NCI-H1436 treated with DMSO at 0.1 percent for 48 hours (cell line): Measurements from ENCODE around the gene KLHDC7A.
"Not testable (repeated sequence)": the region's sequence is repeated elsewhere in the genome, so short reads cannot be mapped to it uniquely, and the experiment has no call there.

Experiments
- DNase-seq: peaks from one replicate; lab custom pipeline; 2025; lab: John Stamatoyannopoulos, UW

Gene KLHDC7A

DNA sequence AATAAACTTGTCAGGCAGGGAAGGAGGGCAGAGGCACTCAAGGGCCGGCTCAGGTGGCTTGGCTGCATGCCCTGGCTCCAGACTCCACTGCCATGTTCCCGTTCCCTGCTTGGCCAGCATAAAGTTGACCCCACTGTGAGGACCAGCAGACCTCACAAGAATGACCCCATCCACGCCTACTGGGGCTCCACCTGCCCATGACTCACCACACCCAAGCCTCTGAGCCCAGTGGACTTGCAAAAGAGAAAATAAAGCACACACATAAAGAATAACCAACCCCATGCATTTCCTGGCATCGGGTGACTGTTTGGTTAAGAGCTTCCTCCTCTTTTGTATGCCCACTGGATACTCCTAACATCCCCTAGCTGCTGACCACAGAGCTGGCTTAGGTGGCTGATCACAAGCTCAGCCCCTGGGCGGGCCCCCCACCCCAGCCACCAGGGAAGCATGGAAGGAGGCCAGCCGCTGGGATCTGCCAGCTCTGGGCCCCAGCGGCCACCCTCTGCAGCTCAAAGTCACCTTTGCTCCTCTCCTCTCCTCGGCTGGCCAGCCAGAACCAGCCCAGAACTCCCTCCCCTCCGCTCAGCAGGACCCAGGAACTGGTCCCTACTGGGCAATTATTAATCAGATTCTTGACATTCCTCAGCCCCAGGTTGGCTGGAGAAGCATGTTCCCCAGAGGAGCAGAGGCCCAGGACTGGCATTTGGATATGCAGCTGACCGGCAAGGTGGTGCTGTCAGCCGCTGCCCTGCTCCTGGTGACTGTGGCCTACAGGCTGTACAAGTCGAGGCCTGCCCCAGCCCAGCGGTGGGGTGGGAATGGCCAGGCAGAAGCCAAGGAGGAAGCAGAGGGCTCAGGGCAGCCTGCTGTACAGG, at the start of gene KLHDC7A:
Gene KLHDC7A (plus strand): TSS at position 616 of the 875 bp plus-strand sequence. CDS start 52 bp downstream, at position 668.
- DNase-seq = no peak

DNA sequence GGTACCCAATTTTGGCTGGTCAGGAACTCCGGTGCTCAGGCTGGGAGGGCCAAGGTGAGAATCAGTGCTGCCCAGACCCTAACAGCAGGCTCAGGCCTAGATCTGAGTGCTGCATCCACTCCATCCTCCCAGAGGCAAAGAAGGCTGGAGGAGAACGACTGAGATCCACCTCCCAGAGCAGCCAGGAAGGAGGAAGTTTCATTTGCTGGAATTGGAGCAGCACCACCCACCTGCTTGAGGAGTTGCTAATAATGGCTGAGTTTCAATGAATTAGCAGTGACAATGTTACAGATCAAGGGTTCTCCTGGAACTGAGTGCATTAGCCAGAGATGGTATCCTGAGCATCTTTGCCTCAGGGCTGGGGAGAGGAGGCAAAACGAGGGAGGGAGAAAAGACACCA, 46.7 kb upstream of the KLHDC7A start:
- no peak for DNase-seq

DNA sequence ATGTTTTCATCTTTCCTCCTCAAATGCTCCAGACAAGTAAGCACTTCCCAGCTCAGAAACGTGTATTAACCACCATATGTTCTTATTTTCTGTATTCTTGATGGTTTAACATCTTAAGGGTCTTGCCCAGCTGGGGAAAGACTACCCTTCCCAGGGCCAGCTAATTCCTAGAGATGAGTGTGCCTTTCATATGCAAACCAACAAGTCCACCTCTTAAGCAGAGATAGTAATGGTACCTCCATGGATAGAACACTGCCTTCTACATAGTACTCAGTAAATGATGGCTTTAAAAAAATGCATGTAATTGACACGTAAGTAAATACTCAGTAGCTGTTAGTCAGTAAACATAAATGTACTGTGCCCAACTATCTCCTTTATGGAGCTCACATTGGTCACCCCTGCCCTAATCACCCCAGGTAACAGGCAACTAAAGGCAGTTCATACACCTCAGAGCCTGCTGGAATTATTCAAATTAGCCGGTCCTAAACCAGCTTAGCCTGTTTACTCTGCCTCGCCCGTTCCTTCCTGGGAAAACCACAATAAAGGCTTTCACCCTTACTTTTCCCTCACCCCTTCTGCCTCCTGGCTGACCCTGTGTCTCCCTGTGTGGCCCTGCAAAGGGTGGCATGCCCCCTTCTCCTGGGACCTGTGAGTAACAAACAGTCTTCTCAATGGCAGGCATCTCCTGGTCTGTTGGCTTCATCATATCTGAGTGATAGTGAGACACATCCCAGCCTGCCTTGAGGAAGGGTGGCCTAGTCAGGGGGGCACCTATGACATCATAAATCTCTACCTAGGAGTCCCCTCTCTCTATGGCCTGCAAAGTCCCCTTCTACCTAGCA, 40.1 kb upstream of the KLHDC7A start:
- no peak for DNase-seq

DNA sequence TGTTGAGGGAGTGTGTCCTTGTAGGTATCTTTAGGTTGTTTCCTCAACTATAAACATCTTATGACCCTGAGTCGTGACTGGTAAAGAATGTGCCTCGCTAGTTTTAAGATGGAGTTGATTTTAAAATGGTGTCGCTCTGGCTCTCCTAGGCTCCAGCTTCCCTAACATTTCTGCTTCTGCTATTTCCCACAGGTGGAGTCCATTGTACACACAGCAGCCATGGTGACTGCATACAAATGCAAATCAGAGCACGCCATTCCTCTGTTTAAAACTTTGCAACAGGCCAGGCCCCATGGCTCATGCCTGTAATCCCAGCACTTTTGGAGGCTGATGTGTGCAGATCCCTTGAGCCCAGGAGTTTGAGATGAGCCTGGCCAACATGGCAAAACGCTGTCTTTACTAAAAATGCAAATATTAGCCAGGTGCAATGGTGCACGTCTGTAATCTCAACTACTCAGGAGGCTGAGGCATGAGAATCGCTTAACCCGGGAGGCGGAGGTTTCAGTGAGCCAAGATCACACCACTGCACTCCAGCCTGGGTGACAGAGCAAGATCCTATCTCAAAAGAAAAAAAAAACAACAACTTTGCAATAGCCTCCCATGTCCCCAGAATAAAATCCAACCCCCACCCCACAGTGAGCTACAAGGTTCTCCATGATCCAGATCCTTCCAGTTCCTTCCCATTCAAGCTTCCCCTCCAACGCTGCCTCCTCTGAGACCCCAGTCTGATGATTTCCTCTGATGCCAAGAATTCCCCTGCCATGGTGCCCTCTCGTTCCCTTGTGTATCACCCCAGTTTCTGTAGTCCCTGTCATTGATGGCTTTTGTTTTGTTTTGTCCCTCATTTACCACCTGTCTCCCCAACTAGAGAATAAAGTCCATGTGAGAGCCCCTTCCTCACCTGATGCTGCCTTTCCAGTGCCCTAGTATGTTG, 36.9 kb upstream of the KLHDC7A start:
- DNase-seq = no peak

DNA sequence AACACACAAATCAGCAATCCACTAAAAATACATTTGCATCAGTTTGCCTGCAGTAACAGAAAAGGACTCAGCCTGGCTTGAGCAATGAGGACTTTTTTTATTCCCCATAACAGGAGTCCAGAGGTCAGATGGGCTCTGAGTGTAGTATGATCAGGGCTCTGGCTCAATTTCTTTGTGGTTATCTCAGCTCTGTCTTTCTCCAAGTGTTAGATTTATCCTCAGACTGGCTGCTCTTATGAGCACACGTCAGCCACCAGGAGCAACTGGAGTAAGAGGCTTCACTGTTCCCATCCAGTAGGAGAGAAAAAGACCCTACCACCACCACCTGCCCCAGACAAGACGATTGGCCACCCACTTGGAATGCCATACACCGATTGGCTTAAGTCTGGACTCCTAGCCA, 36.2 kb upstream of the KLHDC7A start:
- no peak for DNase-seq

DNA sequence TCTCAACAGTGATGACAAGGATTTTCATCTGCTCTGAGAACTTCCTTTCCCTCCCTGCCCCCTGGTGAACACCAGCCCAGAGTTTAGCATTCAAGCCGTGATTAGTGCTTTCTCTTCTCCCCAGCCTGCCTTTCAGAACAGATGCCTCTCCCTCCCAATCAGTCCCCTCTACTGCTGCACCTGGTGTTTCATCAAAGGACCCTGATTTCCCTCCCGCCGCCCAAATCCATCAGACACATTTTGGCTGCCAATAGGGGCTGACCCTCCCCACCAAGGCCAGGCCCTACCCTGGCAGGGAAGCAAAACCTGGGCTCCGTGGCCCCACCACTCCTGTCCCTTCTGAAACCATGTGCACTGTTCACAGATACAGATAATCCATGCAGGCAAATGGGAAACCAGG, 34.0 kb upstream of the KLHDC7A start:
- no peak for DNase-seq

DNA sequence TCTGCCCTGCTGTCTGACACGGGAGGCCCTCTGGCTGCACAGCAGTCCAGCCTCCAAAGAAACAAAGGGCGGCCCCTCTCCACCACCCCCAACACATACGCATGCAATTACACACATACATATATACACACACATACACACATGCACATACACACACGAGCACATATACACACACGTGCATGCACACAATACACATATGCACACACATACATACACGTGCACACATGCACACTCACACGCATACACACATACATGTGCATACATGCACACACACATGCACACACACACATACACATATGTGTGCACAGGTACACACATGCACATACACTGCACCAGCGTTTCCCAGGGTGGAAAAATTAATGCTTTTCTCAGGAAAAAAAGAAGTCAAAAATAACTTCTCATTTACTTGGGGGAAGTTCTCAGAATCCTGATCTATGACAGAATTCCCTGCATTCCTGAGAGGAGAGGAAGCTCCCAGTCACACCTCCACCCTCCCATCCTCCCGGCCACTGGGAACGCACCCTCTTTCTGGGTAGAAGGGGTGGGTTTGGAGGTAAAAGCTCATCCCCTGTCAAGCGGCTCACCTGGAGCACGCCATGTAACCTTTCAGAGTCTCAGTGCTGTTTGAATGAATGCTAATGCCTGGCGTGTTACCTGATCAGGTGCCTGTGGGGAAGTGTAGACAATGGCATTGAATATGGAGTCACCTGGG, 33.1 kb upstream of the KLHDC7A start:
- no peak for DNase-seq

DNA sequence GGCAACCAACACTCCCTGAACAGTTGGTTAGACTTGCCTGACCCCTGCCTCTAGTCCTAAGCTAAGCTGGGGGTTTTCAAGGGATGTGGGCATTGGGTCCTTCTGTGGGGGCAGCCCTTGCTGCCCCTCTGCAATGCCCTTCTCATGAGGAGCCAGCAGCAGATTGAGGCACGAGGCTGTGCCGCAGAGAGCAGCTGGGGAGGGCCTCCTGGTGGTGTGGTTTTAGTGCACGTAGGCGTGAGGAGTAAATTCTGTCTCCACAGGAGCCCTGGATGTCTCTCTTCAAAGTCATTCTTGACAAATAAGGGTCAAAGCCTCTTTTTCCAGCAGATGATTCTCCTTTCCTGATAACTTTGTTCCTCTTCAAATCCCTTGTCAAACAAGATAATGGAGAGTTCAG, 31.8 kb upstream of the KLHDC7A start:
- no peak for DNase-seq

DNA sequence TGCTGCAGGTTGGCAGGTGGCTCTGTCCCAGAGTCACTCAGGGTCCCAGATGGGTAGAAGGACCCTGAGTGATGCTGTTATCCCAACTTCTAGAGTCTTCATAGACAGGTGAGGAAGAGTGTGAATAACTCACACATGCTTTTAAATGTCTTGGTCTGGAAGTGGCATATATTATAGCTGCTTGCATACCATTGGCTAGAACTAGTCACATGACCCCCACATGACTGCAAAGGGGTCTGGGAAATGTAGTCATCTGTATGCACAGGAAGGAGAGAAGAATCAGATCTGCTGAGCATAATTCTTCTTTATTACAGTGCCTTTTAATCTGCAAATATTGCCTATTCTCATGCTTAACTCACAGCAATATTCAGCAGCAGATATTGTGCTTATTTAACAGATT, 28.2 kb upstream of the KLHDC7A start:
- no peak for DNase-seq

DNA sequence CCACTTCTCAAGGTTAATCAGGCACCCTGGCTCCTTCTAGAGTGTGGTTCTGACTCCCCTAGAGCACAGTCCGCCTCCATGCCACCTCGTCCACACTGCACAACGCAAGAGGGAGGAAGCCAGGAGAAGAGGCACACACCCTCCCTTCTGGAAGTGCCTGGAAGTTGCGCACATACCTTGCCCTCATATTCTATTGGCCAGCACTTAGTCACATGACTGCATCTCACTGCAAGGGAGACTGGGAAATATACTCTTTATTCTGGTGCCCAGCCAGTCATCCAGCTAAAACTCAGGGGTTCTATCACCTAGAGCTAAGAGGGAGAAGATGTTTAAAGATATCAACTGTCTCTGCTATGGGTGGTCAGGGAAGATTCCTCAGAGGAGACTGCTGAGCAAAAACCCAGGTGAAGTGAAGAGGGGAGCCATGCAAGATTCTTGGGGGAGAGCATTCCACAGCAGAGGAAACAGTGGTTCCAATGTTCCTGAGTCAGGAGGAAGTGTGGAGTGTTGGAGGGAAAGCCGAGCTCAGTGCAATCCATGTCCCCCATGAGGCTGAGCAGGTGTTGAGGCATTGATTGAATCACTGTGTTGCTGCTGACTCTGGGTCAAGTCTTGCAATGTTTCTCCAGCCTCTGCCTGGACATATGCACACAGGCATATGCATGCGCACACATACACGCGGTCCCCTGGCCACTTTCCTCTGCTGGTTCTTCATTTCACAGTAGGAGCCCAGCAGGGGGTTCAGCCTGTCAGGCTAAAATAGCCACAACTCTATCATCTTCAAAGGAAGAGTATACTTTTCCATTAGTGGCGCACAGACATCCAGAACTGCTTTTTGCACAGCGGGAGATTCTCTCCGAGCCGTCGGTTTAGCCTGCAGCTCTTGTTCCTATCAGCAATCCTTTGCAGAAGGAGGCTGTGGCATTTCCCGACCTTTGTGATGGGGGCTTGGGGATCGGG, 22.3 kb upstream of the KLHDC7A start:
- no peak for DNase-seq

DNA sequence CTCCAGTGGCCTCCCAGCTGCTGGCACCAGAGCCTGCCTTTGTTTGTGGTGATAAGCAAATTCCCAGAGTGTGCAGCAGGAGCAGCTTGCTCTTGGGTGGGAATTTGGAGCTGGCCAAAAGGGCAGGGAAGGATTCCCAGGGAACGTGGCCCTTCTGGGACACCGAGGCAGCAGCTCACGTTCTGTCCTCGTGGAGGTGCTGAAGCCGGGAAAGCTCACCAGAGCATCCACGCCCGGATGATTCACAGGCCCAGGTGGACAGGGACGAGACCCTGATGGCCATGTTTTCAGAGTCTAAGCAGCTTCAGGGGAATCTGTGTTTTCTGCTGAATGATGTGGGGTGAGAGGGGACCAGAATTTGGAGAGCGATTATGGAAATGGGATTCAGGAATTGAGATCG, 19.1 kb upstream of the KLHDC7A start:
- DNase-seq = no peak

DNA sequence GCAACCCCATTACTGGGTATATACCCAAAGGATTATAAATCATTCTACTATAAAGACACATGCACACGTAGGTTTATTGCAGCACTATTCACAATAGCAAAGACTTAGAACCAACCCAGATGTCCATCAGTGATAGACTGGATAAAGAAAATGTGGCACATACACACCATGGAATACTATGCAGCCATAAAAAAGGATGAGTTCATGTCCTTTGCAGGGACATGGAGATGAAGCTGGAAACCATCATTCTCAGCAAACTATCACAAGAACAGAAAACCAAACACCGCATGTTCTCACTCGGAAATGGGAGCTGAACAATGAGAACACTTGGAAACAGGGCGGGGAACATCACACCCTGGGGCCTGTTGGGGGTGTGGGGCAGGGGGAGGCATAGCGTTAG, 18.2 kb upstream of the KLHDC7A start:
- not testable (repeated sequence) for DNase-seq

DNA sequence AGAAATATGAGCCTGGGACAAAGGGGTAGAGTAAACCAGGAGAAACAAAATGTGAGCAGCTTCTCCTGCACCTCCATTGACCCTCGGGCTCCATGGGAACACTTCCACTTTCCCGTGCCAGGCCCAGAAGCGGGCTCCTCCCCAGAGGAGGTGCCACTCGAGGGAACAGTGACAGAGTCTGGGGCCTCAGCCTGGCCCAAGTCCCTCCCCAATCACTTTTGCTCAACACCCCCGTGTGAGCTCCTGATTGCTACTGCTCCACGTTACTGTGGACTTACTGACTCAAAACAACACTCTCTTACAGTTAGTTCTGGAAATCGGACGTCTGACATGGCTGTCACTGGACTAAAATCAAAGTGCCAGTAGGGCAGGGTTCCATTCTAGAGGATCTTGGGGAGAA, 17.7 kb upstream of the KLHDC7A start:
- DNase-seq = no peak

DNA sequence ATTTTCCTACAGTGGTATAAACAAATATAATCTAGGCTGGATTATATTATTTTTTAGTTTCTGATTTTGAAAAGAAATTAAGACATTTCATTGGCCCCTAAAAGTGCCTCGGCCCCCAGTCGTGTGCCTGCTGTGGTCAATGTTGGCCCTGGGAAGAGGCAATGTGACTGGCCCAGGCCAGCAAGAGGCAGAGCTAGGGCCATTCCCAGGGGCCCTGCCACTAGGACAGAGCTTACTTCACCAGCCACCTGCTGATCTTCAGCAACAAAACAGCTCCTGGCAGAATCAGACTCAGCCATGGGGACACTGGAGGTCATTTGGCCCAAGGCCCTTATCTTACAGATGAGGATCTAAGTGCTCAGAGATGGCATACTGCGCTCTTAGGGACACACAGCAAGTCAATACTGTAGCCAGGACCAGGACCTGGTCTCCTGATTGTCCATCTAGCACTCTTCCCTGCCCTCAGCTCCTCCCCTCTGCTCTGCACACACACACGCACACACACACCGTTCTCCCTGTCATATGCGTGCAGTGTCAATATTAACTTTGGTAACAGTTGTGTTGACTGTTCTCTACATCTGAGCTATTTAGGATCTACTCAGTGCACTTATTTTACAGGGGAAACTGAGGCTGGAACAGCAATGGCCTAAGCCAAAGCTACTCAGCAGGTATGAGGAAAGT, 16.6 kb upstream of the KLHDC7A start:
- DNase-seq = no peak

DNA sequence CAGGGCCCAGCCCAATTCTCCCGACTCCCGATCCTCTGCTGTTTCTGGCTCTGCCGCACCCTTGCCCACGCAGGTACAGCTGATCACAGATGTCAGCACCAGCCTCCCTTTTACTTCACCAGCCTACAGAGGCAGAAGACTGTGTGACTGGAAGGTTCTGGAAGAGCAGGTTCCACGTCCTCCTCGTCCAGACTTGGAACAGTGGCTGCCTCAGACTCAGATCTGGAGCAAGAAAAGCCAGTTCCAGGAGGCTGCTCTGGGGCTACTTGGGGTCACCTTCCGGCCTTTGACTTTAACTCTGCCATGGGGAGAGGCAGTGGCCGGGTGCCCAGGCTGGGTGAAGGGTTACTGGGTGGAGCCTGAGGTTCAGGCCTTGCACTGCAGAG, 16.1 kb upstream of the KLHDC7A start:
- DNase-seq = no peak

DNA sequence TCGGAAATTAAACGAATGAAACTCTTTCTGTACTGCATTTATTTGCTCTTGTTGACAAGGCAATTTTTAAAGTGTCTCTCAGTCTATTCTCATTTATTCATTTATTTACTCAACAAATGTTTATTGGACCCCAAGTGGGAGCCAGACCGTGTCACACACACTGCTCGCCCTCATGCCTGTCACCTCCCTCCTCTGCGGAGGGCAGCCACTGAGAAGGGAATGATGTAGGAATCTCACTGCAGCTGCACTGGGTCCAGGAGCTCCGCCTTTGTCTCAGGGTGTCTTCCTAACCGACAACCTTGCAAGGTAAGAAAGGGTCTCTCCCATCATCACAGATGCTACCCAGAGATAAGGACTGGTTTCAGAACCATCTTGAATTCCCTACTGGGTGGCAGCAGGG, 14.1 kb upstream of the KLHDC7A start:
- no peak for DNase-seq

DNA sequence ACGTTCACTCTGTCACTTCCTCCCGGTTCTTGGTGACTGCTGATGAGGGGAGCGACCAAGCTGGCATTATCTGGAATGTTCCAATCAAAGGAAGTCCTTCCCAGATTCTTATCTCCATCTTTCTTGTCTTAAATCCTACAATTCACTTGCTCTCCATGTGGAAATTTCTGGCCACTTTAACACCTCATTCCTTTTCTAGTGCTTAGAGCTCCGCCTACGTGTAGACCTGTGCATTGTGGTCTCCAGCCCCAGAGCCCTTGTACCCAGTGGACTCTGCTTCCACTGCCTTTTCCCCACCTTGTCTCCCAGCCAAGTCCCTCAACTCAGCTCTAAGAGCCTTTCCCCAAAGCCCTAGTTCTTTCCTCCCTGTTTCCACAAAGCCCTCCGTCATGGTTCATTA, 12.2 kb upstream of the KLHDC7A start:
- no peak for DNase-seq

DNA sequence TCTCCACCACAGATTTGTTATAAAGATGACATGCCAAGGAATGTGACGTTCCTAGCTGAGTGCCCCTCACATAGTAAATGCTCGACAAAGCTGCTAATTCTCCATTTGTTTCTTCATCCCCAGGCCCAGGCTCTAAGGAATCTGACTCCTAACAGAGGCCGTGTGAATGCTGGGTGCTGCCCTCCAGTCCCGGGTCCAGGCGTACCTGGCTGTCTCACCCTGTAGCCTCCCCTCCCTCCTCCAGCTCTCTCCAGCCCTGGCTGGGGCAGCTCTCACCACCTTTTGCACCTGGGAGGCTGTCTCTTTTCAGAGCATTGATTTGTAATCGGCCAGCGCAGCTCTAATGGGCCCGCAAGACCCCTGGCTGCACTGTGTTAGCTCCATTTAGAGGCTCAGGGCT, 11.2 kb upstream of the KLHDC7A start:
- no peak for DNase-seq

DNA sequence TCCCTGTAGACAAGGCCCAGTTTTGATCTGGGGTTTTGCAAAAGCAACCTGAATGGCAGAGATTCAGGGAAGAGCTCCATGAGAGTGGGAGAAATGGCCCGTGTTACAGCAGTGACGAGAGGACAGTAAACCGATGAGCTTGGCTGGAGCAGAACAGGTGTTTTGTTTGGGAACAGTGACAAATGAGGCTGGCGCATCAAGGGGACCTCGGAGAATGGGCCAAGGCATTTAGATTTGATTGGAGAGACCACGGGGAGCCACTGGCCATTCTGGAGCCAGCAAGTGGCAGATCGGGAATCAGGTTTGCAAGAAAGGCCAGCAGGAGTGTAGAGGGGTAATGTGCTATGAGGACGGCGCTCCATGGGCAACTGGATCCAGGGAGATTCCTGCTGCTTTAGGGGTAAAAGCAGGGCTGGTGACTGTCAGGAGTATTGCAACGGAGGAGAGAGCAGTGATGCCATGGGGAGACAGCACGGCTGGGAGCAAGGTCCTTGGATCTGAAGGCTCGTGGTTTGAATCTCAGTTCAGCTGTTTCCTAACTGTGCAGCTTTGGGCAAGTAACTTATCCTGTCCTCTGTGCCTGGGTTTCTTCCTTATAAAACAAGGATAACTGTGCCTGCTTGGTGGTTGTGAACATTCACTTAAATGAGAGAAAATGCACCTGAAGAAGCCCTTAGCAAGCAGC, 9.9 kb upstream of the KLHDC7A start:
- DNase-seq = no peak
